ENCODE data around the gene SYNGAP1. TPM values are rescaled to one million over a fixed set of nuclear protein-coding genes. Genes with fewer than 3 reads are reported as not detected.

Gene SYNGAP1
- total and polyA plus RNA-seq, 4 donors: 4.4 to 39.4 (median 24.0) TPM

DNA sequence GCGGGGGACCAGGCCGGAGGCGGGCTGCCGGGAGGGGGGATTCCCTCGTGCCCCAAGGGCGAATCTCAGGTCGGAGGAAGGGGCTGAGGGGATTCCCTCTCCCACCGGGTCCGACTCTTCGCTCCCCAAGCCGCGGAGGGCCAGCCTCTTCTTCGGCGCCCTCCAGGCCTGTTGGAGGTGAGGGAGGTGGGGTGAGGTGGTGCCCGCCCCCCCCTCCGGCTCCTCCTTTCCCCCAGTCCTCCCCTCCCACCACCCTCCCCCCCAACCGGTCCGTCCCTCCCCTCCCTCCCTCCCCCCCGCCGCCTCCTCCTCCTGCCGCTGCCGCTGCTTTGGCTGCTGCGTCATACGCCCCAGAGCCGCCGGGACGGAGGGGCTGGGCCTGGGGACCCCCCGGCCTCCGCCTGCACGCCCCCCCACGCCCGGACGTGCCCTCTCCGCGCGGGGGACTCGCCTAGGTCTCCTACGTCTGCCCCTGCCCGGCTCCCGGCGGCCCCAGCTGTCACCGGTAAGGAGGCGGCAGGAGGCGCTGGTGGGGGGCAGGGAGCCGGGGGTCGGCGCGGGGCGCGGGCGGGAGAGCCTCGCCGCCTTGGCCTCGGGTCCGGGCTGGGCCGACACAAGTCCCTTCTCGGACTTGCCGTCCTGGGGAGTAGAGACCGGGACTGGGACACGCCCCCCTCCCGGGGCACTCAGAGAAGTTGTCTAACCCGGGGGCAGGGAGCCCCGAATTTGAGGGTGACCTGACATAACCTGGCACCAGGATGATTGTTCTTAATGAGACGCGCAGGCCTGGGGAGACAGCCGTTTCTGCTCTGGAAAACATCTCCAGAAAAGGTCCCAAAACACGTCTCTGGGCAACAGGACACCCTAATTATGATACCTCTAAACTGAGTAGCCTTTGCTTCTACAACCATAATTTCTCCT lies 8.9 kb upstream of the SYNGAP1 start, which contains the start of gene PHF1:
PHF1 (plus strand) TSS at position 304 of the 921 bp plus-strand sequence. CDS start 1,250 bp downstream, outside the sequence.
- Histone ChIP-seq H3K27me3 (ENCODE audit: control insufficient read depth in 1 of 2, insufficient read depth in 2 of 2, low read length in 1 of 2) (no peaks in the 10 kb centered on the region), H3K27ac (ENCODE audit: low read depth in 1 of 2, low read length in 2 of 2) (peak within 1 kb of the TSS; percentile 8 to 81), H3K9me3 (ENCODE audit: control insufficient read depth, low read length) (no peaks in the 10 kb centered on the region), H3K4me1 (ENCODE audit: control insufficient read depth in 1 of 2, insufficient read depth in 2 of 2, low read length in 2 of 2) (no peaks in the 10 kb centered on the region), H3K4me3 (ENCODE audit: low read length in 2 of 2) (peak within 1 kb of the TSS; percentile 79 to 99), H3K36me3 (ENCODE audit: control insufficient read depth in 1 of 2, insufficient read depth in 2 of 2, low read length in 1 of 2) (peaks cover 0 to 3% of the 10 kb centered on the region in 2 donors)
- peak; percentile 87 for ATAC-seq (ENCODE audit: low FRiP score)
- intact Hi-C loops (cut with DNase I): loop anchor here in 1 of 2 donors (1.0 to 10.0 kb wide), 6 partner anchors 20 to 1756 kb away; partner anchors contain the start of genes APOM, B3GALT4, BAG6 and HSD17B8
- 0 to 1% methylated on average over 25 to 65 of the region's 67 CpGs for WGBS, 2 donors
- DNase-seq: peak in 1 of 2 donors; percentile 92

DNA sequence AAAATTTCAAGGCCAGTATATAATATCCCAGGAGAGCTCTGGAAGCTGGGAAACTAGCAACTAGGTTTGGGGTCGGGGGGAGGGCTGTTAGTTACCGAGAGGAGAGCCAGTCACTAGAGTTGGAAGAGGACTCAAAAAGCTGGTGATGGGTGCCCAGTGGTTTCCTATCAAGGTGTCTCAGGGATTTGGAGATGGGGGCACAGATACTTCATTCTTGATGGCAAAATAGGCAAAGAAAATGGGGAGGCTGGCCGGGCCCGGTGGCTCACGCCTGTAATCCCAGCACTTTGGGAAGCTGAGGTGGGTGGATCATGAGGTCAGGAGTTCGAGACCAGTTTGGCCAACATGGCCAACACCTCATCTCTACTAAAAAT lies 8.2 kb upstream of the SYNGAP1 start:
- no peaks in the 10 kb centered on the region for H3K4me1 ChIP-seq (ENCODE audit: control insufficient read depth in 1 of 2, insufficient read depth in 2 of 2, low read length in 2 of 2)
- DNase-seq (no peak), ATAC-seq (ENCODE audit: low FRiP score) (no peak)
- H3K27ac ChIP-seq (ENCODE audit: low read depth in 1 of 2, low read length in 2 of 2): peak overlapping the region; percentile 8 to 81
- peaks cover 0 to 3% of the 10 kb centered on the region in 2 donors for H3K36me3 ChIP-seq (ENCODE audit: control insufficient read depth in 1 of 2, insufficient read depth in 2 of 2, low read length in 1 of 2)
- no peaks in the 10 kb centered on the region for H3K27me3 ChIP-seq (ENCODE audit: control insufficient read depth in 1 of 2, insufficient read depth in 2 of 2, low read length in 1 of 2)
- peak overlapping the region; percentile 79 to 99 for H3K4me3 ChIP-seq (ENCODE audit: low read length in 2 of 2)
- intact Hi-C loops (cut with DNase I): loop anchor here in 1 of 2 donors (5.0 to 10.0 kb wide), 5 partner anchors 41 to 1757 kb away; partner anchors contain the start of genes APOM, B3GALT4, BAG6 and HSD17B8
- WGBS, 2 donors: 32 to 35% methylated on average over 6 of the region's 6 CpGs
- no peaks in the 10 kb centered on the region for H3K9me3 ChIP-seq (ENCODE audit: control insufficient read depth, low read length)

DNA sequence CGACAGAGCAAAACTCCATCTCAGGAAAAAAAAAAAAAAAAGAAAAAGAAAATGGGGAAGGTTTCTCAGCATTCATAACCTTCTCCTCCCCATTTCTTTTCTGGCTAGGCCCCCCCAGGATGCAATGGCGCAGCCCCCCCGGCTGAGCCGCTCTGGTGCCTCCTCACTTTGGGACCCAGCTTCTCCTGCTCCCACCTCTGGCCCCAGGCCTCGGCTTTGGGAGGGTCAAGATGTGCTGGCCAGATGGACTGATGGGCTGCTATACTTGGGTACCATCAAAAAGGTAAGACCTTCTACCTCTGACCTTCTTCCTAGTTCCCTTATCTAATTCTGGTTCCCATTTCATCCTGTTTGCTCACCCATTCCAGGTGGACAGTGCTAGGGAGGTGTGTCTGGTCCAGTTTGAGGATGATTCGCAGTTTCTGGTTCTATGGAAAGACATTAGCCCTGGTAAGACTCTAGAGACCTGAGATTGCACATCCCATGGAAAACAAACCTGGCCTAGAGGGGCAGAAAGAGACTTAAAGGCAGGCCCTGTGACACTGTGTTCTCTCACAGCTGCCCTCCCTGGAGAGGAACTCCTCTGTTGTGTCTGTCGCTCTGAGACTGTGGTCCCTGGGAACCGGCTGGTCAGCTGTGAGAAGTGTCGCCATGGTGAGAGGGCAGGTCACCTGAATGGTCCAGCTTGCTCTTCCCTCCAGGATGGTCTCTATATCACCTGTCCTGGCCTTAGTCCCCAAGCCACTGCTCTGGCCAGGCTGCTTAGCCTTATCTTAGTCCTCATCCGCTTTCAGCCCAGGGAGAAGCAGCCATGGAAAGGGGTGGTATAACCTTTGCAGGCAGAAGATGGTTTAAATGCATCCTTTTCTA lies 7.5 kb upstream of the SYNGAP1 start:
- Histone ChIP-seq H3K27ac (ENCODE audit: low read depth in 1 of 2, low read length in 2 of 2) (peak overlapping the region in 1 of 2 donors; percentile 13), H3K9me3 (ENCODE audit: control insufficient read depth, low read length) (no peaks in the 10 kb centered on the region), H3K27me3 (ENCODE audit: control insufficient read depth in 1 of 2, insufficient read depth in 2 of 2, low read length in 1 of 2) (no peaks in the 10 kb centered on the region), H3K4me3 (ENCODE audit: low read length in 2 of 2) (no peak overlapping the region), H3K36me3 (ENCODE audit: control insufficient read depth in 1 of 2, insufficient read depth in 2 of 2, low read length in 1 of 2) (peaks cover 0 to 3% of the 10 kb centered on the region in 2 donors), H3K4me1 (ENCODE audit: control insufficient read depth in 1 of 2, insufficient read depth in 2 of 2, low read length in 2 of 2) (no peaks in the 10 kb centered on the region)
- intact Hi-C loops (cut with DNase I): loop anchor here in 1 of 2 donors (5.0 to 10.0 kb wide), 5 partner anchors 40 to 1758 kb away; partner anchors contain the start of genes APOM, B3GALT4, BAG6 and HSD17B8
- no peak for DNase-seq
- 79 to 83% methylated on average over 10 of the region's 10 CpGs for WGBS, 2 donors
- ATAC-seq (ENCODE audit: low FRiP score): no peak

DNA sequence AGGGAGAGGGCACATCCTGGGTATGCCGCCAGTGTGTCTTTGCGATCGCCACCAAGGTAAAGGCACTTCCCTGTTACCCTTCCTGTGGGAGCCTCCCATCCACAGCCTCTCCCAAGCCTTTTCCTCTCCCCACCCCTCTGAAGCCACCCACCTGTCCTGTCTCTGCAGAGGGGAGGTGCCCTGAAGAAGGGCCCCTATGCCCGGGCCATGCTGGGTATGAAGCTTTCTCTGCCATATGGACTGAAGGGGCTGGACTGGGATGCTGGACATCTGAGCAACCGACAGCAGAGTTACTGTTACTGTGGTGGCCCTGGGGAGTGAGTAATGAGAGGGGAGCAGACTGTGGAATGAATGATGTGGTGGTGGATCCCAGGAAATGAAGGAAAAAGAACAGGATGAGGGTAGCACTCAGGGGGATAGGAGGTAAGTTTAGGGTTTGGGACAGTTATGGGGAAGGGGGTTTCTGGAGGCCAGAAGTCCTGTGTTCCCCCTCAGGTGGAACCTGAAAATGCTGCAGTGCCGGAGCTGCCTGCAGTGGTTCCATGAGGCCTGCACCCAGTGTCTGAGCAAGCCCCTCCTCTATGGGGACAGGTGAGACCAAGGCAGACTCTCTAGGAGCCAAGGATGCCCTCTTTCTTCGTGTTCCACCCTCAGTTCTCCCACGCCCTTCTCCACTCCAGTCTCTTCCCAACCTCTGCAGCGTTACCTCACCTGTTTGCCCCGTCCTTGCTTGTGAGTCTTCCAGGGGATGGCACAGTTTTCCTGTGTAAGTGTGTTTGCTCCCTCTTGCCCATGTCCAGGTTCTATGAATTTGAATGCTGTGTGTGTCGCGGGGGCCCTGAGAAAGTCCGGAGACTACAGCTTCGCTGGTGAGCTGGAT lies 6.4 kb upstream of the SYNGAP1 start:
- intact Hi-C loops (cut with DNase I): loop anchor here in 1 of 2 donors (5.0 to 10.0 kb wide), 5 partner anchors 39 to 1759 kb away; partner anchors contain the start of genes APOM, B3GALT4, BAG6 and HSD17B8
- no peaks in the 10 kb centered on the region for H3K9me3 ChIP-seq (ENCODE audit: control insufficient read depth, low read length)
- H3K27me3 ChIP-seq (ENCODE audit: control insufficient read depth in 1 of 2, insufficient read depth in 2 of 2, low read length in 1 of 2): no peaks in the 10 kb centered on the region
- peaks cover 0 to 3% of the 10 kb centered on the region in 2 donors for H3K36me3 ChIP-seq (ENCODE audit: control insufficient read depth in 1 of 2, insufficient read depth in 2 of 2, low read length in 1 of 2)
- DNase-seq (no peak), ATAC-seq (ENCODE audit: low FRiP score) (no peak)
- WGBS, 2 donors: 83% methylated on average over 14 of the region's 14 CpGs
- H3K4me1 ChIP-seq (ENCODE audit: control insufficient read depth in 1 of 2, insufficient read depth in 2 of 2, low read length in 2 of 2): no peaks in the 10 kb centered on the region
- no peak overlapping the region for H3K4me3 ChIP-seq (ENCODE audit: low read length in 2 of 2)
- H3K27ac ChIP-seq (ENCODE audit: low read depth in 1 of 2, low read length in 2 of 2): peak overlapping the region in 1 of 2 donors; percentile 6

DNA sequence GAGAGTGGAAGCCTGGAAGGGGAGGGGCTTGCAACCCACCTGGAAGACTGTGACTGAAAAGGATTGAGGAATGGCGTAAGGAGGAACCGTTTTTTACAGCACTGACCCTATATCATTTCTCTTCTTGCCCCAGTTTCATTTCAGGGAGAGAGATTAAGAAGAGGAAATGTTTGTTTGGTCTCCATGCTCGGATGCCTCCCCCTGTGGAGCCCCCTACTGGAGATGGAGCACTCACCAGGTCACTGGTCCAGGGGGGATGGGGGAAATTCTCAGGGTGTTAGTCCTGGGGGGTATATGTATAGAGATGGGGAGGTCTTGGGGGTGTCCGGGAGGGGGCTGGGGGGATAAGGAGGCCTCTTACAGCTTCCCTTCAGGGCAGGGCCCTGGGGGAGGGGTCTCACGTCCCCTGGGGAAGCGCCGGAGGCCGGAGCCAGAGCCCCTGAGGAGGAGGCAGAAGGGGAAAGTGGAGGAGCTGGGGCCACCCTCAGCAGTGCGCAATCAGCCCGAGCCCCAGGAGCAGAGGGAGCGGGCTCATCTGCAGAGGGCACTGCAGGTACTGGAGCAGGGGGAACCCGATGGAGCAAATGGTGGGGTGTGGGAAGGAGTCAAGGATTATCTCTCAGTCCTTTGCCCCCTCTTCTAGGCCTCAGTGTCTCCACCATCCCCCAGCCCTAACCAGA lies 5.1 kb upstream of the SYNGAP1 start:
- intact Hi-C loops (cut with DNase I): loop anchor here in 1 of 2 donors (5.0 to 10.0 kb wide), 5 partner anchors 38 to 1760 kb away; partner anchors contain the start of genes APOM, B3GALT4, BAG6 and HSD17B8
- H3K27ac ChIP-seq (ENCODE audit: low read depth in 1 of 2, low read length in 2 of 2): no peak overlapping the region
- no peak for DNase-seq

DNA sequence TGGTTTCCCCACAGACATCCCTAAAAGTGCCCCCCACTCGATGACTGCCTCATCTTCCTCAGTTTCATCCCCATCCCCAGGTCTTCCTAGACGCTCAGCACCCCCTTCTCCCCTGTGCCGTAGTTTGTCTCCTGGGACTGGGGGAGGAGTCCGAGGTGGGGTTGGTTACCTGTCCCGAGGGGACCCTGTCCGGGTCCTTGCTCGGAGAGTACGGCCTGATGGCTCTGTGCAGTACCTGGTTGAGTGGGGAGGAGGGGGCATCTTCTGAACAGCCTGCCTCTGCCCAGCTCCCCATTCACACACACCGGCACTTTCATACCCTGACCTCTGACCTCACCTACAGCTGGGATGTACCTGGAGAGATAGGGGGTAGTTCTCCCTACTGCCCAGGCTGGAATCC lies 4.0 kb upstream of the SYNGAP1 start:
- Histone ChIP-seq H3K27me3 (ENCODE audit: control insufficient read depth in 1 of 2, insufficient read depth in 2 of 2, low read length in 1 of 2) (no peaks in the 10 kb centered on the region), H3K4me3 (ENCODE audit: low read length in 2 of 2) (no peak overlapping the region), H3K9me3 (ENCODE audit: control insufficient read depth, low read length) (no peaks in the 10 kb centered on the region), H3K36me3 (ENCODE audit: control insufficient read depth in 1 of 2, insufficient read depth in 2 of 2, low read length in 1 of 2) (peaks cover 0 to 3% of the 10 kb centered on the region in 2 donors), H3K4me1 (ENCODE audit: control insufficient read depth in 1 of 2, insufficient read depth in 2 of 2, low read length in 2 of 2) (no peaks in the 10 kb centered on the region), H3K27ac (ENCODE audit: low read depth in 1 of 2, low read length in 2 of 2) (no peak overlapping the region)
- no peak for DNase-seq
- intact Hi-C loops (cut with DNase I): loop anchor here in 1 of 2 donors (2.0 to 10.0 kb wide), 4 partner anchors 95 to 1761 kb away; partner anchors contain the start of genes APOM, BAG6, HSD17B8 and RING1
- 69% methylated on average over 9 of the region's 9 CpGs for WGBS, 2 donors
- ATAC-seq (ENCODE audit: low FRiP score): no peak

More for the DNA sequence above, 5.1 kb upstream of the SYNGAP1 start:
- no peak for ATAC-seq (ENCODE audit: low FRiP score)
- 65 to 72% methylated on average over 10 to 12 of the region's 12 CpGs for WGBS, 2 donors
- Histone ChIP-seq H3K36me3 (ENCODE audit: control insufficient read depth in 1 of 2, insufficient read depth in 2 of 2, low read length in 1 of 2) (peaks cover 0 to 3% of the 10 kb centered on the region in 2 donors), H3K27me3 (ENCODE audit: control insufficient read depth in 1 of 2, insufficient read depth in 2 of 2, low read length in 1 of 2) (no peaks in the 10 kb centered on the region), H3K4me1 (ENCODE audit: control insufficient read depth in 1 of 2, insufficient read depth in 2 of 2, low read length in 2 of 2) (no peaks in the 10 kb centered on the region), H3K4me3 (ENCODE audit: low read length in 2 of 2) (no peak overlapping the region), H3K9me3 (ENCODE audit: control insufficient read depth, low read length) (no peaks in the 10 kb centered on the region)

DNA sequence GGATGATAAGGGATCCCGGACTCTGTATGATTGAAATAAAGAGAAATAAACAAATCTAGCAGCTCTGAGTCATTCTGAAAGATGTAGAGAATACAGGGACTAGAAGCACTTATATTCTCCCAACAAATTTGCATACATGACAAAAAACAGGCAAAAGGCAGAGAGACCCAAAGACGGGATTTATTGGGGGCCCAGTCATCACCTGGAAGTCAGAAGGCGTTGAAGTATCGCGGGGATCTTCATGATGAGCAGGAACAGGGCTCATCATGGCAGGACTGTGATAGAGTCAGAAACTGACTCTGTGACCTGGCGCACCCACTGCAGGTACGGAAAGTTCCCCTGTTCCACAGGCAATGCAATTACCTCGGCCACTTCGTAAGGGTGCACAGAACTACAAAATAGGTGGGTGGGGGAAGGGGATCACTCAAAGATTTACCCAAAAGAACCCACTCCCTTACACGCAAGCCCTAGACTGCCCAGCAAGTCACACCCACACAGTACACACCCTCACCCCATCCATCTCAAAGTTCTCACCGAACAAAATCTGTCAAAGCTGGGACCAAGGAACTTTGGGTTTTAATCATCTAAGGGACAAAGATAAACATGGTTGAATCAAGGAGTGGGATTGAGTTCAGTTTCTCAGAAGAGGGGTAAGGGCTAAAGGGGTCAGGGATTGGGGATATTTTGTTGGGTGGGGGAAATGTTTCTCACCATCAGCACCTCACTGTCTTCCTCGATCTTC lies 3.3 kb upstream of the SYNGAP1 start:
- ATAC-seq (ENCODE audit: low FRiP score) (no peak), DNase-seq (no peak)
- Histone ChIP-seq H3K36me3 (ENCODE audit: control insufficient read depth in 1 of 2, insufficient read depth in 2 of 2, low read length in 1 of 2) (peaks cover 0 to 3% of the 10 kb centered on the region in 2 donors), H3K27me3 (ENCODE audit: control insufficient read depth in 1 of 2, insufficient read depth in 2 of 2, low read length in 1 of 2) (no peaks in the 10 kb centered on the region), H3K9me3 (ENCODE audit: control insufficient read depth, low read length) (no peaks in the 10 kb centered on the region), H3K4me1 (ENCODE audit: control insufficient read depth in 1 of 2, insufficient read depth in 2 of 2, low read length in 2 of 2) (no peaks in the 10 kb centered on the region), H3K27ac (ENCODE audit: low read depth in 1 of 2, low read length in 2 of 2) (no peak overlapping the region), H3K4me3 (ENCODE audit: low read length in 2 of 2) (peak overlapping the region in 1 of 2 donors; percentile 40)
- WGBS, 2 donors: 42 to 46% methylated on average over 12 of the region's 12 CpGs
- intact Hi-C loops (cut with DNase I): loop anchor here in 1 of 2 donors (2.0 to 10.0 kb wide), 4 partner anchors 96 to 1762 kb away; partner anchors contain the start of genes APOM, BAG6, HSD17B8 and RING1
